ENCODE data around the gene GNAL. TPM values are rescaled to one million over a fixed set of nuclear protein-coding genes. Genes with fewer than 3 reads are reported as not detected.

The GNAL gene
- total RNA-seq, 4 donors from 2014 or later: 1.9 to 12.8 (median 7.0) TPM

GRCh38 chr18:11792632-11793031, 103.6 kb downstream of the GNAL start:
- DNase-seq (ENCODE audit: low spot score): no peak
- no peak for TF ChIP-seq CTCF (IDR thresholded peaks at IDR 0.05)
- ATAC-seq (ENCODE audit: low FRiP score): no peak

- TF ChIP-seq CTCF (IDR thresholded peaks at IDR 0.05): no peak
- no peak for ATAC-seq (ENCODE audit: low FRiP score)
- DNase-seq (ENCODE audit: low spot score): no peak
Observed at GRCh38 chr18:11794195-11794594, 105.1 kb downstream of the GNAL start.

GRCh38 chr18:11795916-11796315, 106.9 kb downstream of the GNAL start:
- DNase-seq (ENCODE audit: low spot score) (no peak), ATAC-seq (ENCODE audit: low FRiP score) (no peak)
- TF ChIP-seq CTCF (IDR thresholded peaks at IDR 0.05): no peak

- DNase-seq (ENCODE audit: low spot score): no peak
- ATAC-seq (ENCODE audit: low FRiP score): no peak
- TF ChIP-seq CTCF (IDR thresholded peaks at IDR 0.05): no peak
Observed at GRCh38 chr18:11798271-11798670, 109.2 kb downstream of the GNAL start.

- TF ChIP-seq CTCF (IDR thresholded peaks at IDR 0.05): no peak
- DNase-seq (ENCODE audit: low spot score) (no peak), ATAC-seq (ENCODE audit: low FRiP score) (no peak)
Observed at GRCh38 chr18:11799066-11799465, 110.0 kb downstream of the GNAL start.

GRCh38 chr18:11800566-11801334, 111.7 kb downstream of the GNAL start:
- DNase-seq (ENCODE audit: low spot score) (no peak), ATAC-seq (ENCODE audit: low FRiP score) (no peak)
- TF ChIP-seq CTCF (IDR thresholded peaks at IDR 0.05): no peak

GRCh38 chr18:11801573-11801972, 112.5 kb downstream of the GNAL start:
- TF ChIP-seq CTCF (IDR thresholded peaks at IDR 0.05): no peak

More at GRCh38 chr18:11801573-11801972, 112.5 kb downstream of the GNAL start:
- no peak for ATAC-seq (ENCODE audit: low FRiP score)
- no peak for DNase-seq (ENCODE audit: low spot score)

Data from omental fat pad (tissue), 4 donors.